GM12874 (cell line): ENCODE measurements around the gene MAPK1.

Source experiments
- TF ChIP-seq, protein P1 (sequence below): IDR thresholded peaks from 2 replicates; pipeline ENCODE4 v1.5.1; 2011; ENCODE audit warnings: low read depth, mild to moderate bottlenecking, control low read depth, low read length, moderate library complexity; ENCODE audit not compliant: insufficient read depth

MAPK1 gene

DNA sequence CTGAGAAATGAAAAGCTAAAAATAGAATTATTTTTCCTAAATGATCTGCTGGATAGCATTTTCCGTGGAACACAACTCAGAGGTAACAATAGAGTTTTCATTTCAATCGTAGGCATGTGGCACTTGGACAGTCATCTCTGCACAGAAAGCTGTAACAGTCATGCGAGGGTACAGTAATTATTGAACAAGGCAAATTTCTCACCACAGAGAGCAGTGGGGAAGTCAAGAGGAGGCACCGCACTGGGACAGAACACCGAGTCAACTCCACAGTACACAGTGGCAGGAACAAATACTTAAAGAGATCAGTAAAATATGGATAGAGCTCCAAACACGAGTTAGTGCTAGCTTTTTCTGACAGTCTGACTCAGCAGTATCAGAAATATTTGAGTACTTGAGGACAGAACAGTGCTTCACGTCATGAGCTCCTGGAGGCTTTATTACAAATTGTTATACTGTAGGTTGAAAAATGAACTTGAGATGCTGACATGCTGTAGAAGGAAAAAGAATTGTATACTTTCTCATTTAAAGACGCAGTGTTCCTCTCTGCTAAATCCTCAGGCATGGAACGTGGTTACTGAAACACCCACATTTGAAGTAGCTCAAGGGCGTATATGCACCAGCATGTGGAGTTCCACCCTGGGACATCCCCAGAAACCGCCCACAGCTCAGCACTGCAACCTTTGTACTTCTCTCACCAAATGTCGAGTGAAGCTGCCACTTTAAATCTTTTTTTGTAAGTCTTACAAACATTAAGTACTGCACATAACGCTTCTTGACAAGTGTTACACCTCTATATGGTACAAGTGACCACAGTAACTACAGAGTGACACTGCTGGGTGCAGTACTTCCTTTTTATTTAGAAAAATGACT, 104.5 kb downstream of the MAPK1 start:
- TF ChIP-seq, protein P1, sequence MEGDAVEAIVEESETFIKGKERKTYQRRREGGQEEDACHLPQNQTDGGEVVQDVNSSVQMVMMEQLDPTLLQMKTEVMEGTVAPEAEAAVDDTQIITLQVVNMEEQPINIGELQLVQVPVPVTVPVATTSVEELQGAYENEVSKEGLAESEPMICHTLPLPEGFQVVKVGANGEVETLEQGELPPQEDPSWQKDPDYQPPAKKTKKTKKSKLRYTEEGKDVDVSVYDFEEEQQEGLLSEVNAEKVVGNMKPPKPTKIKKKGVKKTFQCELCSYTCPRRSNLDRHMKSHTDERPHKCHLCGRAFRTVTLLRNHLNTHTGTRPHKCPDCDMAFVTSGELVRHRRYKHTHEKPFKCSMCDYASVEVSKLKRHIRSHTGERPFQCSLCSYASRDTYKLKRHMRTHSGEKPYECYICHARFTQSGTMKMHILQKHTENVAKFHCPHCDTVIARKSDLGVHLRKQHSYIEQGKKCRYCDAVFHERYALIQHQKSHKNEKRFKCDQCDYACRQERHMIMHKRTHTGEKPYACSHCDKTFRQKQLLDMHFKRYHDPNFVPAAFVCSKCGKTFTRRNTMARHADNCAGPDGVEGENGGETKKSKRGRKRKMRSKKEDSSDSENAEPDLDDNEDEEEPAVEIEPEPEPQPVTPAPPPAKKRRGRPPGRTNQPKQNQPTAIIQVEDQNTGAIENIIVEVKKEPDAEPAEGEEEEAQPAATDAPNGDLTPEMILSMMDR: no peak

DNA sequence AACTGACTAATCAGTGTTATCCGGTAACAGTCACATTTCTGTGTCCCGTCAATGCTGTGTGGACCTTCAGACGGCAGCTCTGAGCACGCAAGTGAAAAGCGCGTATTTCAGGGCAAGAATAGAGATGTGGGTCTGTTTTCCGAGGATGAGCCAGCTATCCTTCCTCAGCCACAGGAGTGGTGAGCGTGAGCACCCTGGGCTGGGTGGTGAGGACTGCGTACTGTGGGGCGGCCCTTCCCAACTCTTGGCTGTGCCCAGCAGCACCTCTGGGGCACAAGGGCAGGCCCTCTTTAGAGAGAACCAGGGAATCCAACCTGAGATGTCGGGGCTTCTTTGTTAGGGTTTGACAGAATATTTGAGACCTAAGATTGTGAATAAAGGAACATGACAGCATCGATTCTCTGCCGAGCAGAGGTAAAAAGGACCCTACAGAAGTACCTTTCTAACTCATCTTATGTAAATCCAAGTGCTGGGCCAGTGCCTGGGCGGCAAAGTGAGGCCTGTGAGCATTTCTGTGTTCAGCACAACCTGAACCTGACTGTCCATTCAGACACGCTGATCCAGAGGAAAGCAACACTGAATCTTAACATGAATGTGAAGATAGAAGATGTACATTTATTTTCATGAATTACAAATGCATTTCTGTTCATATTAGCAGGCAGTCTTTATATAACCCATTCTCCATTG, 105.3 kb downstream of the MAPK1 start:
- TF ChIP-seq, protein P1: no peak

DNA sequence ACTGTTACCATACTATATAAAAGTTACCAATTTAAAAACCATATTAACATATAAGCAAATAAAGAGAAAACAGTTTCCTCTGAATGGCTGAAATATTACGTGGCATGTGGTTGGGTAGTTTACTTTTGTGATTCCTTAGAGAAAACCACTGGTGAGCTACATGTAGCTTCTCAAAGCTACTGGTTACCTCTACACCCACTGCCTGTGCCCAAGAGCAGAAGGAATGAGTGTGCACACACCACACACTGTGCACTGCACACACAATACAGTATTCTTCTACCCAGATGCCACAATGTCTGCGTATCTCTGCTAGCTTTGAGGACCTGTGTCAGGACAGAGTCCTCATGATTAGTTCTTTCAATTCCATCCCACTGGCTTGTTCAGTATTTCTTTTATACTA, 106.4 kb downstream of the MAPK1 start:
- TF ChIP-seq, protein P1: no peak

DNA sequence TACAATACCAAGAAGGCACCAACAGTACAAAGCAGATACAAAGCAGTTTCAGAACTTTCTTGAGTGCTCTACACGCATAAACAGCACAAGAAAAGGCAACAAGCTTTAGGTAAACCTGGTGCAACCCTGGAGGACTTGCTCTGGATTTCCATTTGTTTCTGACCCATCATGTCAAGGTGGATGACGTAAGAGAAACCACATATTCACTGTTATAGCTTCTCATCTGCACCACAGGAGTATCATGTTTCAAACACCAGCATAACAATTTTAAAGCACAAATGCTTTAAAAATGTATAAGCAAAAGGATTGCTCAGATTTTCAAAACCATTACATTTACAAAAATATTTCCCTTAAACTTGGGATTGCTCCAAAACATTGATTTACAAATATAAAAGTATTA, 106.8 kb downstream of the MAPK1 start:
- TF ChIP-seq, protein P1: no peak

DNA sequence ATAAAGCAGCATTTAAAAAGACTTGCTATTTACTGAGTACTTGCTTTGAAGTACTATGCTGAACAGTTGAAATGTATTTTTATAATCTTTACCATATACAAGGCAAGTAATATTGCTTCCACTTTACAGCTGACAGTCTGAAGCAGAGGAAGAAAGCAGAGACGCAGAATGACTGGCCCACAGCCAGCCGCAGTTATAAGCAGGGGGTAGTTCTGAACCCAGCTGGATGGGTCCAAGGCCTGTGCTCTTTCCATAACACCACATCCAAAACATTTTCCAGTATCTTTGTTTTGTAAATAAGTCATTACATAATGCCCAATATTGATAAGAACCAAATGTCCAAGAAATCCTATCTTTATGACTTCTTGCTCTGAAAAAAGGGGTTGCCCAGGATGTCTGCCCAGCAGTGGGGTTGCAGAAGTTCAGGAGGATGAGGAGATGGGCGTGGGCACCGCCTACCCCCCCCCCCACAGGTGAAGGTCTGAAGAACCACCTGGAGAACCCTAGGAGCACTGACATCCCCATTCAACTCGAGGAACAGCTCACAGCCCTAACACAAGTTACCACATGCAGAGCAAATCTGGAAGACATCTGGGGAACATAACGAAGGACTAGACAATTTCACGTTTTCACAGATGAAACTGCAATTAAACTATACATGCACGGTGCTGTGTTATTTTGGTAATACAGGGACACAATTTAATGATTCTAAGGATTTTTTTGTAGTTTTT, 107.6 kb downstream of the MAPK1 start:
- TF ChIP-seq, protein P1: no peak

DNA sequence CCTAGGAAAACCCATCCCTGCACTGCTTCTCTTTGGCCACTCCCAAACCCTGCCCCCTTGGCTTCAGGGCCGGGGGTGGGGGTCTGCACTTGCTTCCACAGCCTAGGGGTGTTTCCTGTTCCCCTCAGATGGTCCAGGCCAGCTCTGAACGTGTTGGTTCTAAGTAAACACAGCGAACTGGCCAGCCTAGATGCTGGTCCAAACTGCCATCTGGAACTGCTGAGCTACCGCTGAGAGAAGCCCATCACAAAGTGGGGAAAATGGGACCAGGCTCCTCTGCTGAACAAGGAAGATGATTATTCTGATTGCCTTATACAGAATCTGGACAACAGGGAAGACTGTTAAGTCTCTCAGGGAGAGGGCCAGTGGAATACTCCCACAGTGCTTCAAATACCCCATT, 108.4 kb downstream of the MAPK1 start:
- TF ChIP-seq, protein P1: no peak

DNA sequence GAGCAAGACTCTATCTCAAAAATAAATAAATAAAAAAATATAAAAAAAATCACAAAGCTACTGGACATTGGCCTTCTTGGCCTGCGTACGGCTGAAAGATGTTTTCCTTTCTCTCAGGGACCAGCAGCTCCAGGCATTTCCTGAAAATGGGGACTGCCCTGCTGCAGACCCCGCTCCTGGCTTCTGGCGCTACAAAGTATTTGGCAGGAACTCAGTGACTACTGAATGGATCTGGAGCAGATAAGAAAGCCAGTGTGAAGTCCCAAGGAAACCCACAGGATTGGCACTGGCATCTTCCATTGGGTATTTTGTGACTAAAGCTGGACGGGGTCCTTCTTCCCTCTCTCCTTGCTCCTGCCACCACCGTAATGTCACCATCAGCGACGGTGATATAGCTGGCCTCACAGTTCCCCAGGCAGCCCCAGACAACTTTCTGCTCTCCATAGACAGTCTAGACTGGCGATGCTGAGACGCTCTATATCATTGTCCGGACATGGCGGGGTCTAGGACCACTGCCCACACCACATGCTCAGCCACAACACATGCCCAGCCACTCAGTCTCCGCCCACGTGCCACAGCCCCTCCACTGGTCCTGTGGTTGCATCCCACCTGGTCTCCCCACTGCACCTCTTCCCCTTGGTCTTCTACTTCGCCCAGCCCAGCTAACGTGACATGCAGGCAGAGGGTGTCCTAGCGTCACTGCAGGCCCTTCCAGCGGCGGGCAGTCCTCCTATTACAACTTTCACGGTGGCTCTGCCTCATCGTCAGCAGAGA, 109.2 kb downstream of the MAPK1 start:
- TF ChIP-seq, protein P1: no peak
